GM19372 (cell line): ENCODE measurements around the gene LYPLA2.
"Not testable (repeated sequence)": the region's sequence is repeated elsewhere in the genome, so short reads cannot be mapped to it uniquely, and the experiment has no call there.

Experiments
- ATAC-seq: cut with Tn5 transposase; IDR thresholded peaks from one replicate; pipeline ENCODE4 v1.9.1; 2021; ENCODE audit warnings: mild to moderate bottlenecking, low read depth, moderate library complexity; ENCODE audit not compliant: unreplicated experiment

Gene LYPLA2

DNA sequence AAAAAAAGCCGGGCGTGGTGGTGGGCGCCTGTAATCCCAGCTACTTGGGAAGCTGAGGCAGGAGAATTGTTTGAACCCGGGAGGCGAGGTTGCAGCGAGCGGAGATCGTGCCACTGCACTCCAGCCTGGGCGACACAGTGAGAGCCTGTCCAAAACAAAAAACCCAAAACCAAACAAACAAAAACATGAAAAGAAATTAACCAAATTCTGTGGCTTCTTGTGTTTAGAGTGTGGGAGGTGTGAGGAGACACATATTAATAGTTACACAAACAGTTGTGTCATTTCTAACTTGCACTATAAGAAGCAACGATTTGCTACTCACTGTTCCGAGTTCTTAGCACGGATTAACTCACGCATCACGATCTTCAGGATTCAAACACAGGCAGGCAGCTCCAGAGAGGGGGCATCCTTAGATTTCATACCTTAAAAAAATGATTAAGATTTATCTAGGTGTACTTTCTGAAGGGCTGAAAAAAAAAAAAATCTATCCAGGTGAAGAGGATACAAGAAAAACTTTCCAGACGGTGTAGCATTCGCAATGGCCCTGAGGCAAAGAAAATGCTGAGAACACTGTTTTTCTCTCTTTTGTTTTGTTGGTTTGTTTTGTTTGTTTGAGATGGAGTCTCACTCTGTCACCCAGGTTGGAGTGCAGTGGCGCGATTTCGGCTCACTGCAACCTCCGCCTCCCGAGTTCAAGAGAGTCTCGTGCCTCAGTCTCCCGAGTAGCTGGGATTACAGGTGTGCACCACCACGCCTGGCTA is 35.0 kb downstream of the LYPLA2 start:
- ATAC-seq = peak; percentile 41

GRCh38 chr1:23826590-23826989 is 35.6 kb downstream of the LYPLA2 start:
- ATAC-seq = not testable (repeated sequence)

GRCh38 chr1:23827717-23828116 is 36.8 kb downstream of the LYPLA2 start:
- ATAC-seq = no peak

DNA sequence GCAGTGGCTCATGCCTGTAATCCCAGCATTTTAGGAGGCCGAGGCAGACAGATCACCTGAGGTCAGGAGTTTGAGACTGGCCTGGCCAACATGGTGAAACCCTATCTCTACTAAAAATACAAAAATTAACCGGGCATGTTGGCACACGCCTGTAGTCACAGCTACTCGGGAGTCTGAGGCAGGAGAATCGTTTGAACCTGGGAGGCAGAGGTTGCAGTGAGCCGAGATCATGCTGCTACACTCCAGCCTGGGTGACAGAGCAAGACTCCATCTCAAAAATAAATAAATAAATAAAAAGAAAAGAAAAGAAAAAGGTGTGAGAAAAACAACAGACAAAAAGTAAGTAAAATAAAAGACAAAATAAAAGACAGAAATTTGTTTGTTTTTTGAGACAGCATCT is 43.2 kb downstream of the LYPLA2 start:
- not testable (repeated sequence) for ATAC-seq

GRCh38 chr1:23836037-23836436 is 45.1 kb downstream of the LYPLA2 start:
- no peak for ATAC-seq

DNA sequence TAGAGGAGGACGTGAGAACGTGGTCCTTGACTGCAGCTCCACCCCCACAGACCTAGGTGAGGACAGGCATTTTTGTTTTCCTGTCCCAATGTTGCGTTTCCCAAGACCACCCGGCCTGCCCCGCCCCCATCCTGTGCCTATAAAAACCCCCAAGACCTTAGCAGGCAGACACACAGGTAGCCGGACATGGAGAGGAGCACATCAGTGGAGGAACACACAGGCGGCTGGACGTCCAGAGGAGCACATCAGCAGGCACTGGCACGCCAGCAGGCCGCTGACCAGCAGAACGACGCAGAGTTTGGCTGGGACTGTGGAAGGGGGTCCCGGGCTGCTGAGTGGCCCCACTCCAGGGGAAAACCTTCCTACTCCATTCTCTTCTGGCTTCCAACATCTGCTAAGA is 47.0 kb downstream of the LYPLA2 start:
- ATAC-seq = no peak

DNA sequence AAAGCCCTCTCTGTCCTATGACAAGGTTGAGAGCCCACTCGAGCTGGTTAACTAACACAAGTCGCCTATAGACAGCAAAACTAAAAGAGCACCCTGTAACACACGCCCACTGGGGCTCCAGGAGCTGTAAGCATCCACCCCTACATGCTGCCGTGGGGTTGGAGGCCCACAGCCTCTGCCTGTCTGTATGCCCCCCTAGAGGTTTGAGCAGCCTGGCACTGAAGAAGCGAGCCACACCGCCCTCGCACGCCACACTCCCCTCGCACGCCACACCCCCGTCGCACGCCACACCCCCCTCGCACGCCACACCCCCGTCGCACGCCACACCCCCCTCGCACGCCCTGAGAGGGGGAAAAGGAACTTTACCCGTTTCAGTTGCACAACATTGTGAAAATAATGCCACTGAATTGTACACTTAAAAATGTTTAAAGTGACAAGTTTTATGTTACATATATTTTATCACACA is 47.5 kb downstream of the LYPLA2 start:
- no peak for ATAC-seq

DNA sequence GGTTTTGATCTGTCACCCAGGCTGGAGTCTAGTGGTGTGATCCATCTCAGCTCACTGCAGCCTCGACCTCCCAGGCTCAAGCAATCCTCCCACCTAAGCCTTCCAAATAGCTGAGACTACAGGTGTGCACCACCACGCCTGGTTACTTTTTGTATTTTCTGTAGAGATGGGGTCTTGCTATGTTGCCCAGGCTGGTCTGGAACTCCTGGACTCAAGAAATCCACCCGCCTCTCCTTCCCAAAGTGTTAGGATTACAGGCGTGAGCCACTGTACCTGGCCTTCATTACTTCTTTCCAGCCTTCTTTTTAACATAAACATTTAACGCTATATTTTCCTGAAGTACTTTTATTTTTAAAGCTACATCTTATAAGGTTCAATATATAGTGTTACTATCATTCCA is 52.7 kb downstream of the LYPLA2 start:
- no peak for ATAC-seq
